ENCODE data around the gene GOLGA6B. TPM values are rescaled to one million over a fixed set of nuclear protein-coding genes. Genes with fewer than 3 reads are reported as not detected.
A peak's percentile ranks its signal among the peaks of the same experiment; 100 is the strongest.
"Not testable (repeated sequence)": the region's sequence is repeated elsewhere in the genome, so short reads cannot be mapped to it uniquely, and the experiment has no call there.

The GOLGA6B gene
- polyA plus RNA-seq, 1 donor from 2014 or later: not detected

GRCh38 chr15:72690938-72691337 lies 36.4 kb downstream of the GOLGA6B start:
- Mint-ChIP-seq H3K27me3 (no peaks in the 10 kb centered on the region), H3K4me1 (peaks cover 10 to 13% (median 10%) of the 10 kb centered on the region in 3 donors), H3K9me3 (no peaks in the 10 kb centered on the region), H3K27ac (no peak overlapping the region), H3K36me3 (no peaks in the 10 kb centered on the region), H3K4me3 (no peak overlapping the region)

GRCh38 chr15:72698938-72699337 lies 44.4 kb downstream of the GOLGA6B start:
- H3K9me3 Mint-ChIP-seq: no peaks in the 10 kb centered on the region
- H3K27ac Mint-ChIP-seq: no peak overlapping the region
- H3K4me3 Mint-ChIP-seq: no peak overlapping the region
- peaks cover 0 to 2% (median 2%) of the 10 kb centered on the region in 3 donors for H3K4me1 Mint-ChIP-seq
- H3K36me3 Mint-ChIP-seq: peaks cover 3% of the 10 kb centered on the region
- H3K27me3 Mint-ChIP-seq: no peaks in the 10 kb centered on the region

DNA sequence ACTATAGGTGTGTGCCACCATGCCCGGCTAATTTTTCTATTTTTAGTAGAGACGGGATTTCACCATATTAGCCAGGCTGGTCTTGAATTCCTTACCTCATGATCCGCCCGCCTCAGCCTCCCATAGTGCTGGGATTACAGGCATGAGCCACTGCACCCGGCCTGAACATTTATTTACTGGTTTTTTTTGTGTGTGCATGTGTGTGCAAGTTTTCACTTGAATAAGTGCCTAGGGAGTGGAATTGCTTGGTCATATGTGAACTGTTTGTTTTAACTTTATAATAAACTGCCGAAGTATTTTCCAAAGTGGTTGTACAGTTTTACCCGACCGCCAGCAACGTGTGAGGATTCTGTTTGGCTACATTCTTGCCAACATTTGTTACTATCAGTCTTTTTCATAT lies 45.6 kb downstream of the GOLGA6B start:
- Mint-ChIP-seq H3K4me3 (no peak overlapping the region), H3K36me3 (peaks cover 3% of the 10 kb centered on the region), H3K4me1 (no peaks in the 10 kb centered on the region), H3K27ac (peak overlapping the region in 1 of 3 donors; percentile 8), H3K9me3 (no peaks in the 10 kb centered on the region), H3K27me3 (no peaks in the 10 kb centered on the region)

GRCh38 chr15:72706266-72706665 lies 51.8 kb downstream of the GOLGA6B start:
- no peak overlapping the region for H3K4me3 Mint-ChIP-seq
- H3K9me3 Mint-ChIP-seq: no peaks in the 10 kb centered on the region
- H3K27ac Mint-ChIP-seq: no peak overlapping the region
- H3K36me3 Mint-ChIP-seq: peaks cover 7% of the 10 kb centered on the region
- H3K4me1 Mint-ChIP-seq: peaks cover 0 to 4% (median 0%) of the 10 kb centered on the region in 3 donors
- H3K27me3 Mint-ChIP-seq: no peaks in the 10 kb centered on the region

- H3K36me3 Mint-ChIP-seq, H3K4me1 Mint-ChIP-seq, H3K27ac Mint-ChIP-seq, H3K4me3 Mint-ChIP-seq, H3K27me3 Mint-ChIP-seq, H3K9me3 Mint-ChIP-seq: not testable (repeated sequence)
Observed at GRCh38 chr15:72708551-72709303, 54.2 kb downstream of the GOLGA6B start.

Other genes with a start within 250 kb of the GOLGA6B start
- 24.4 TPM for gene ARIH1, start 180.4 kb upstream of the GOLGA6B start, polyA plus RNA-seq
- gene HIGD2B, start 31.5 kb downstream of the GOLGA6B start, polyA plus RNA-seq: not detected
- gene BBS4, start 31.5 kb downstream of the GOLGA6B start, polyA plus RNA-seq: 9.2 TPM
- gene ADPGK, start 129.1 kb downstream of the GOLGA6B start, polyA plus RNA-seq: 94.9 TPM